Smooth muscle cell (in vitro differentiated cells): ENCODE measurements around the gene CYP3A5. TPM values are rescaled to one million over a fixed set of nuclear protein-coding genes. Genes with fewer than 3 reads are reported as not detected.
"Not testable (repeated sequence)": the region's sequence is repeated elsewhere in the genome, so short reads cannot be mapped to it uniquely, and the experiment has no call there.

Source experiments
- DNase-seq: peaks from one replicate; lab custom pipeline; 2025; ENCODE audit not compliant: unreplicated experiment; lab: John Stamatoyannopoulos, UW
- H2AFZ ChIP-seq: fragments of 200-600 bp; sonication (generic); 2 replicates; pipeline ENCODE4 v1.6.0; 2016; ENCODE audit warnings: antibody characterized with exemption, low read depth, mild to moderate bottlenecking
- H3F3A ChIP-seq: fragments of 200-600 bp; sonication (generic); 2 replicates; pipeline ENCODE4 v1.6.0; 2017; ENCODE audit warnings: antibody characterized with exemption, low read depth
- H3K27ac ChIP-seq: fragments of 200-600 bp; sonication (generic); 2 replicates; pipeline ENCODE4 v1.5.1; 2016; ENCODE audit warnings: low read depth, mild to moderate bottlenecking
- H3K27me3 ChIP-seq: fragments of 200-600 bp; sonication (generic); 2 replicates; pipeline ENCODE4 v1.6.1; 2016; ENCODE audit warnings: low read depth, mild to moderate bottlenecking
- H3K36me3 ChIP-seq: fragments of 200-600 bp; sonication (generic); 2 replicates; pipeline ENCODE4 v1.5.1; 2016; ENCODE audit warnings: low read depth
- H3K4me1 ChIP-seq: fragments of 200-600 bp; sonication (generic); 2 replicates; pipeline ENCODE4 v1.5.1; 2016; ENCODE audit warnings: low read depth
- H3K4me2 ChIP-seq: fragments of 200-600 bp; sonication (generic); 2 replicates; pipeline ENCODE4 v1.6.0; 2016; ENCODE audit warnings: mild to moderate bottlenecking
- H3K4me3 ChIP-seq: fragments of 200-600 bp; sonication (generic); 2 replicates; pipeline ENCODE4 v1.5.1; 2016; ENCODE audit warnings: mild to moderate bottlenecking
- H3K79me2 ChIP-seq: fragments of 200-600 bp; sonication (generic); 2 replicates; pipeline ENCODE4 v1.6.0; 2016; ENCODE audit warnings: low read depth, mild to moderate bottlenecking
- H3K9ac ChIP-seq: fragments of 200-600 bp; sonication (generic); 2 replicates; pipeline ENCODE4 v1.6.0; 2016; ENCODE audit warnings: low read depth
- H3K9me3 ChIP-seq: fragments of 200-600 bp; sonication (generic); replicated peaks from 2 replicates; pipeline ENCODE4 v1.5.1; 2016; ENCODE audit warnings: low read depth
- H4K20me1 ChIP-seq: fragments of 200-600 bp; sonication (generic); 2 replicates; pipeline ENCODE4 v1.6.0; 2016; ENCODE audit warnings: low read depth
- CTCF ChIP-seq: fragments of 200-600 bp; sonication (generic); IDR thresholded peaks from 2 replicates; pipeline ENCODE4 v1.5.1; 2017; ENCODE audit warnings: borderline replicate concordance, mild to moderate bottlenecking, antibody characterized with exemption; ENCODE audit not compliant: insufficient read depth, poor library complexity, severe bottlenecking
- WGBS: methylation state at CpG from one replicate; pipeline ENCODE4 v1.1.7; 2016; ENCODE audit warnings: low lambda C conversion rate; 5-methylcytosine and 5-hydroxymethylcytosine counted together
- polyA plus RNA-seq: library from polyadenylated mRNA; unstranded; fragments of >200 nt; fragmentation: Nextera tagmentation; extraction: Ambion mirVana; gene quantifications from 2 replicates; pipeline ENCODE4 v1.2.1, GENCODE V29; 2016
- total RNA-seq: library from RNA; depleted of rRNA; stranded (reverse); fragments of >200 nt; gene quantifications from 2 replicates; pipeline ENCODE4 v1.2.3, GENCODE V29; 2014

Gene CYP3A5
- total and polyA plus RNA-seq, 2 experiments from 2014 or later, result 0.19 TPM; not detected in 1

- H2AFZ ChIP-seq, result no peak overlapping the region
- H3K36me3 ChIP-seq, result no peaks in the 10 kb centered on the region
- H3F3A ChIP-seq, result no peaks in the 10 kb centered on the region
- no peak overlapping the region for H3K4me2 ChIP-seq
- TF ChIP-seq CTCF, result no peak
- H4K20me1 ChIP-seq, result no peaks in the 10 kb centered on the region
- H3K9ac ChIP-seq, result no peak overlapping the region
- WGBS, result 93% methylated on average over 2 of the region's 2 CpGs
- H3K27me3 ChIP-seq, result no peaks in the 10 kb centered on the region
- no peak overlapping the region for H3K4me3 ChIP-seq
- DNase-seq, result no peak
- no peak overlapping the region for H3K27ac ChIP-seq
- no peaks in the 10 kb centered on the region for H3K4me1 ChIP-seq
- no peaks in the 10 kb centered on the region for H3K79me2 ChIP-seq
- H3K9me3 ChIP-seq, result peaks cover 4% of the 10 kb centered on the region
Measured at GRCh38 chr7:99709260-99709659, 29.5 kb upstream of the CYP3A5 start.

GRCh38 chr7:99707096-99707495 lies 27.3 kb upstream of the CYP3A5 start:
- Histone ChIP-seq H4K20me1 (no peaks in the 10 kb centered on the region), H3K27ac (no peak overlapping the region), H3K4me2 (no peak overlapping the region), H3K27me3 (no peaks in the 10 kb centered on the region), H3F3A (no peaks in the 10 kb centered on the region), H3K9ac (no peak overlapping the region), H3K79me2 (no peaks in the 10 kb centered on the region), H3K4me3 (no peak overlapping the region), H2AFZ (no peak overlapping the region), H3K9me3 (peaks cover 4% of the 10 kb centered on the region), H3K4me1 (no peaks in the 10 kb centered on the region), H3K36me3 (no peaks in the 10 kb centered on the region)
- no peak for DNase-seq
- 83% methylated on average over 1 of the region's 1 CpG for WGBS
- no peak for TF ChIP-seq CTCF

GRCh38 chr7:99699946-99700345 lies 20.1 kb upstream of the CYP3A5 start:
- no peak for TF ChIP-seq CTCF
- no peak overlapping the region for H3K9ac ChIP-seq
- 75% methylated on average over 5 of the region's 5 CpGs for WGBS

GRCh38 chr7:99698867-99699730 lies 19.3 kb upstream of the CYP3A5 start:
- H3K4me1 ChIP-seq, H3K27ac ChIP-seq, H3K4me3 ChIP-seq, H3K27me3 ChIP-seq, H4K20me1 ChIP-seq, H3K36me3 ChIP-seq, H3F3A ChIP-seq, H3K9ac ChIP-seq, H2AFZ ChIP-seq, DNase-seq, H3K79me2 ChIP-seq, H3K9me3 ChIP-seq, H3K4me2 ChIP-seq: not testable (repeated sequence)
- 25% methylated on average over 6 of the region's 6 CpGs for WGBS

More at GRCh38 chr7:99699946-99700345, 20.1 kb upstream of the CYP3A5 start:
- Histone ChIP-seq H3K27me3 (no peaks in the 10 kb centered on the region), H3K79me2 (no peaks in the 10 kb centered on the region), H3K4me3 (no peak overlapping the region), H2AFZ (no peak overlapping the region), H3K4me1 (no peaks in the 10 kb centered on the region), H4K20me1 (no peaks in the 10 kb centered on the region), H3K4me2 (no peak overlapping the region), H3K9me3 (no peaks in the 10 kb centered on the region), H3K27ac (no peak overlapping the region), H3K36me3 (no peaks in the 10 kb centered on the region), H3F3A (no peaks in the 10 kb centered on the region)
- DNase-seq, result no peak
